GM12865 (cell line): Measurements from ENCODE around the gene SPNS3.

Source experiments
- DNase-seq: peaks from one replicate; pipeline ENCODE4 v3.0.0; 2010; ENCODE audit warnings: low read depth
- H3K4me3 ChIP-seq: 2 replicates; pipeline ENCODE4 v1.5.1; 2011; ENCODE audit warnings: mild to moderate bottlenecking, low read depth, low read length, control low read depth
- TF ChIP-seq, protein P1 (sequence below): IDR thresholded peaks from 2 replicates; pipeline ENCODE4 v1.5.1; 2011; ENCODE audit warnings: low read length, control low read depth, low read depth, inconsistent platforms; ENCODE audit not compliant: insufficient read depth; ENCODE audit errors: missing control alignments

The SPNS3 gene

DNA sequence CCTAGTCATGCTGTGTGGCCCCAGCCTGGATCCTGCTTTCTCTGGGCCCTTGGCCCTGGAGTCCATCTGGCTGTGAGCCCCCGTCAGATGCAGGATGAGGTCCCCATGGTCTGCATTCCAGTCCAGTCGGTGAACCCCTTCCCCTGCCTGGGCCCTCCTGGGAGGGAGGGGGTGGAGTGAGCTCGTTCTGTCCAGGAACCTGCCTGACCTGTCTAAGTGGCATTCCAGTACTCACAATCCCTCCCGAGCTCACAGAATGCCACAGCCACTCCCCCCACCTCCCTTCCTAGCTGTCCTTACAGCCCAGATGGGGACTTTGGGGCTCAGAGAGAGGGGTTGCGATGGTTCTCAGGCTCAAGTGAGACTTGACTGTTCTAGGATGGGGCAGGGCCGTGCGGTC lies 80.5 kb downstream of the SPNS3 start:
- H3K4me3 ChIP-seq, result no peak overlapping the region
- TF ChIP-seq, protein P1, sequence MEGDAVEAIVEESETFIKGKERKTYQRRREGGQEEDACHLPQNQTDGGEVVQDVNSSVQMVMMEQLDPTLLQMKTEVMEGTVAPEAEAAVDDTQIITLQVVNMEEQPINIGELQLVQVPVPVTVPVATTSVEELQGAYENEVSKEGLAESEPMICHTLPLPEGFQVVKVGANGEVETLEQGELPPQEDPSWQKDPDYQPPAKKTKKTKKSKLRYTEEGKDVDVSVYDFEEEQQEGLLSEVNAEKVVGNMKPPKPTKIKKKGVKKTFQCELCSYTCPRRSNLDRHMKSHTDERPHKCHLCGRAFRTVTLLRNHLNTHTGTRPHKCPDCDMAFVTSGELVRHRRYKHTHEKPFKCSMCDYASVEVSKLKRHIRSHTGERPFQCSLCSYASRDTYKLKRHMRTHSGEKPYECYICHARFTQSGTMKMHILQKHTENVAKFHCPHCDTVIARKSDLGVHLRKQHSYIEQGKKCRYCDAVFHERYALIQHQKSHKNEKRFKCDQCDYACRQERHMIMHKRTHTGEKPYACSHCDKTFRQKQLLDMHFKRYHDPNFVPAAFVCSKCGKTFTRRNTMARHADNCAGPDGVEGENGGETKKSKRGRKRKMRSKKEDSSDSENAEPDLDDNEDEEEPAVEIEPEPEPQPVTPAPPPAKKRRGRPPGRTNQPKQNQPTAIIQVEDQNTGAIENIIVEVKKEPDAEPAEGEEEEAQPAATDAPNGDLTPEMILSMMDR, result no peak
- no peak for DNase-seq

DNA sequence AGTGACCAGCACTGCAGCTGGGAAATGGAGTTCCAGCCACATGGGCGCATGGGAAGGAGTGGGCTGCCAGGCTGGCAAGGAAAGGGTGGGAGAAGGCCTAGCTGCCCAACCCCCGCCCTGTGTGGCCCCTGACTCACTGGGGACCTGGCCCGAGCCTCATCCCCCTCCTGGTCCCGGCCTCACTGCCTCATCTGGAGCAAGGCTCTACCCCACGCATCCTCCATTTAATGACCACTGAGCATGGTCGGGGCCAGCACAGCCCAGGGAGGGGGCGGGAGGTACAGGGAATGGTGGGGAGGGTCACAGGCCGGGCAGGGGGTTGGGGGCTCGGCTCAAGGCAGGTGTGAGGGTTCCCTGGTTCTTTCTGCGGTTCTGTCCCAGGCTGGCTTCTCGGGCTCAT lies 81.0 kb downstream of the SPNS3 start:
- TF ChIP-seq, protein P1, result no peak
- no peak for DNase-seq
- no peak overlapping the region for H3K4me3 ChIP-seq

- TF ChIP-seq, protein P1, result no peak
- no peak for DNase-seq
- no peak overlapping the region for H3K4me3 ChIP-seq
Observed at GRCh38 chr17:4515501-4515900, 81.8 kb downstream of the SPNS3 start.

DNA sequence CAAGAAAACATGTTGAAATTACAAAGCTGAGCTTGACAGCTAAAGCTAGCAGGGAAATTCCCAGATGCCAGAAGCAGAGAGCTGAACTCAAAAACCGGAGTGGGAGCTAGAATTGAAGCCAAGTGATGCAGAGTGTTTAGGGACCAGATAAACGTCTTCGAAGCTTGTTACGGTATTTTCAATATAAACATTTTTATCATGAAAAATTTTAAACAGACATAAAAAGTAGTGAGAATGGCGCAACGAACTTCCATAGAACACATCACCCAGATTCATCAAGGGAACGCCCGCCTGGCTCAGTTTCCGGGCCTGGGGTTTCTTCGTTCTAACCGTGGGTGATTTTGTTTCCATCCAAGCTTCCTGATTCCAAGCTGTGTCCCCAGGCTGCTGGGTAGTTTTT lies 83.0 kb downstream of the SPNS3 start:
- TF ChIP-seq, protein P1, result no peak
- no peak overlapping the region for H3K4me3 ChIP-seq
- no peak for DNase-seq

DNA sequence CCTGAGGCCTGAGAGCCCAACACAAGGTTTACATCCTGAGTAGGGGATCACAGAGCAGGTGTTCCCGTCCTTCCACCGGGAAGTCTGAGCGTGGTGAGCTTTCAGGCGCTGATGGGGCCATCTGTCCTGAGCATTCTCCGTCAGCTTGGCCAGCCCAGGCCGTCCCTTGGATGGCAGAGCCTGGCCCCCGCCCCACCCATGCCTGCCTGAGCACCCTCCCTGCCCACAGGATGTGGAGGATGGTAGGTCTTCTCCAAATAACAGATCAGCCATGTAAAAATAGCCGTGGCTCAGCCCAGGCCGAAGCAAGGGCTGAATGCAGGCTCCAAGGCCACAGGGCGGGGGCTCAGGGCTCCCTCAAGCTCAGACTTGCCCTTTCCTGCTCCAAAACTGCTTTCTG lies 85.2 kb downstream of the SPNS3 start:
- DNase-seq, result peak; percentile 45
- TF ChIP-seq, protein P1, result no peak
- H3K4me3 ChIP-seq, result peak overlapping the region; percentile 44

GRCh38 chr17:4519361-4519788 lies 85.6 kb downstream of the SPNS3 start:
- H3K4me3 ChIP-seq, result no peak overlapping the region
- TF ChIP-seq, protein P1, result no peak
- DNase-seq, result no peak

GRCh38 chr17:4520060-4520893 lies 86.5 kb downstream of the SPNS3 start:
- TF ChIP-seq, protein P1, result no peak
- no peak for DNase-seq
- no peak overlapping the region for H3K4me3 ChIP-seq
